ENCODE measurements around the gene IL1RAPL2. TPM values are rescaled to one million over a fixed set of nuclear protein-coding genes. Genes with fewer than 3 reads are reported as not detected.

The IL1RAPL2 gene
- total RNA-seq, 1 donor from 2014 or later, result not detected

GRCh38 chrX:105694839-105695238, 1128.8 kb downstream of the IL1RAPL2 start:
- Histone ChIP-seq H3K9me3 (no peaks in the 10 kb centered on the region), H3K4me3 (no peak overlapping the region), H3K4me1 (no peaks in the 10 kb centered on the region), H3K36me3 (no peaks in the 10 kb centered on the region), H3K27me3 (no peaks in the 10 kb centered on the region), H3K27ac (no peak overlapping the region)
- TF ChIP-seq CTCF (IDR thresholded peaks at IDR 0.05), result no peak
- intact Hi-C loops (cut with DNase I), result no loop called here
- DNase-seq (ENCODE audit: low spot score in 2 of 2), result no peak

- Histone ChIP-seq H3K36me3 (no peaks in the 10 kb centered on the region), H3K27ac (no peak overlapping the region), H3K4me1 (no peaks in the 10 kb centered on the region), H3K27me3 (no peaks in the 10 kb centered on the region), H3K9me3 (no peaks in the 10 kb centered on the region), H3K4me3 (no peak overlapping the region)
- no peak for DNase-seq (ENCODE audit: low spot score in 2 of 2)
- no peak for TF ChIP-seq CTCF (IDR thresholded peaks at IDR 0.05)
- intact Hi-C loops (cut with DNase I), result no loop called here
Observed at GRCh38 chrX:105695451-105695850, 1129.5 kb downstream of the IL1RAPL2 start.

- intact Hi-C loops (cut with DNase I), result no loop called here
- Histone ChIP-seq H3K9me3 (no peaks in the 10 kb centered on the region), H3K36me3 (no peaks in the 10 kb centered on the region), H3K4me1 (no peaks in the 10 kb centered on the region), H3K4me3 (no peak overlapping the region), H3K27me3 (no peaks in the 10 kb centered on the region), H3K27ac (no peak overlapping the region)
- DNase-seq (ENCODE audit: low spot score in 2 of 2), result no peak
- no peak for TF ChIP-seq CTCF (IDR thresholded peaks at IDR 0.05)
Observed at GRCh38 chrX:105696870-105697269, 1130.9 kb downstream of the IL1RAPL2 start.

GRCh38 chrX:105697984-105698781, 1132.2 kb downstream of the IL1RAPL2 start:
- H3K36me3 ChIP-seq, result no peaks in the 10 kb centered on the region
- no peak for TF ChIP-seq CTCF (IDR thresholded peaks at IDR 0.05)
- no peak for DNase-seq (ENCODE audit: low spot score in 2 of 2)
- H3K27ac ChIP-seq, result no peak overlapping the region
- no peak overlapping the region for H3K4me3 ChIP-seq
- H3K9me3 ChIP-seq, result no peaks in the 10 kb centered on the region
- intact Hi-C loops (cut with DNase I), result no loop called here
- no peaks in the 10 kb centered on the region for H3K27me3 ChIP-seq
- no peaks in the 10 kb centered on the region for H3K4me1 ChIP-seq

DNA sequence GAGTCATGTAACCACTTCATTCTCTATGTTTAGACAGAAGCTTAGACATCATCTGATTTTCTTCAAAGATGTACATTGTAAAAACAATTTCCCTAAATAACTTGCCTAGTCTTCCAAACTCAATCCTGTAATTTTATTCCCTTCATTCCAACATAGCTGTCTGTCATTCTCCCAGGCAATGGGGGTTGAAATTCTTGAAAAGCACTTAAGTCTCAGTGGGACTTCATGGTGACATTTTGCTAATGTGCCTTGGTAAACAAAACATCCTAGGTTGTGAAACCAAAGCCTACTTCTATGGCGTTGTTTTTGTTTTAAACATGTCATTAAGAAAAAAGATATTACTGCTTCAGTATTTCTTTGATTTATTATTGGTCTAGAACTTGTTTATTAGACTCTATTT, 1134.3 kb downstream of the IL1RAPL2 start:
- no peak for DNase-seq (ENCODE audit: low spot score in 2 of 2)
- H3K36me3 ChIP-seq, result no peaks in the 10 kb centered on the region
- no peaks in the 10 kb centered on the region for H3K27me3 ChIP-seq
- no peaks in the 10 kb centered on the region for H3K4me1 ChIP-seq
- H3K27ac ChIP-seq, result no peak overlapping the region
- H3K9me3 ChIP-seq, result no peaks in the 10 kb centered on the region
- no peak overlapping the region for H3K4me3 ChIP-seq
- intact Hi-C loops (cut with DNase I), result no loop called here
- TF ChIP-seq CTCF (IDR thresholded peaks at IDR 0.05), result no peak
